H9 (cell line): Measurements from ENCODE around the gene TNFRSF19. TPM values are rescaled to one million over a fixed set of nuclear protein-coding genes. Genes with fewer than 3 reads are reported as not detected.

Experiments
- DNase-seq: peaks from one replicate; pipeline ENCODE4 v3.0.0-alpha.2; 2017
- H2AFZ ChIP-seq: one replicate; pipeline ENCODE4 v1.6.1; 2013; ENCODE audit warnings: mild to moderate bottlenecking, low read length, control low read depth, moderate library complexity
- H2AK5ac ChIP-seq: 2 replicates; pipeline ENCODE4 v1.6.1; 2013; ENCODE audit warnings: low read length, control low read depth, mixed read lengths; ENCODE audit not compliant: insufficient read length
- H2BK120ac ChIP-seq: one replicate; pipeline ENCODE4 v1.6.1; 2013; ENCODE audit warnings: low read depth, mild to moderate bottlenecking, low read length, control low read depth, inconsistent platforms; ENCODE audit not compliant: poor library complexity, severe bottlenecking
- H2BK12ac ChIP-seq: 2 replicates; pipeline ENCODE4 v1.6.1; 2013; ENCODE audit warnings: low read length, control low read depth, mixed read lengths, low read depth; ENCODE audit not compliant: insufficient read length
- H2BK15ac ChIP-seq: 2 replicates; pipeline ENCODE4 v1.6.1; 2013; ENCODE audit warnings: low read depth, low read length, control low read depth
- H2BK20ac ChIP-seq: one replicate; pipeline ENCODE4 v1.6.1; 2013; ENCODE audit warnings: low read depth, mild to moderate bottlenecking, low read length, control low read depth, inconsistent platforms; ENCODE audit not compliant: poor library complexity, severe bottlenecking
- H2BK5ac ChIP-seq: 2 replicates; pipeline ENCODE4 v1.6.1; 2013; ENCODE audit warnings: low read length, control low read depth, mixed read lengths; ENCODE audit not compliant: insufficient read length
- H3K14ac ChIP-seq: 2 replicates; pipeline ENCODE4 v1.6.1; 2013; ENCODE audit warnings: low read length, control low read depth; ENCODE audit not compliant: insufficient read depth
- H3K18ac ChIP-seq: 2 replicates; pipeline ENCODE4 v1.6.1; 2013; ENCODE audit warnings: low read depth, mild to moderate bottlenecking, mixed read lengths, low read length, control low read depth; ENCODE audit not compliant: insufficient read length
- H3K23ac ChIP-seq: 2 replicates; pipeline ENCODE4 v1.6.1; 2013; ENCODE audit warnings: low read length, control low read depth, mixed read lengths, low read depth; ENCODE audit not compliant: insufficient read length
- H3K23me2 ChIP-seq: 2 replicates; pipeline ENCODE4 v1.6.1; 2013; ENCODE audit warnings: low read depth, mild to moderate bottlenecking, mixed read lengths, low read length, control low read depth; ENCODE audit not compliant: insufficient read length, poor library complexity, severe bottlenecking
- H3K27ac ChIP-seq: 2 replicates; pipeline ENCODE4 v1.5.1; 2013; ENCODE audit warnings: low read length, control low read depth, mixed read lengths, low read depth; ENCODE audit not compliant: insufficient read length
- H3K27me3 ChIP-seq: 2 replicates; pipeline ENCODE4 v1.6.1; 2013; ENCODE audit warnings: low read length, control low read depth, inconsistent platforms; ENCODE audit not compliant: insufficient read depth
- H3K4ac ChIP-seq: 2 replicates; pipeline ENCODE4 v1.6.1; 2013; ENCODE audit warnings: low read depth, mild to moderate bottlenecking, control low read depth, inconsistent platforms, low read length, moderate library complexity
- H3K4me1 ChIP-seq: 2 replicates; pipeline ENCODE4 v1.6.1; 2013; ENCODE audit warnings: low read length, control low read depth, inconsistent platforms; ENCODE audit not compliant: insufficient read depth
- H3K4me2 ChIP-seq: 2 replicates; pipeline ENCODE4 v1.6.1; 2013; ENCODE audit warnings: low read length, control low read depth, mixed read lengths; ENCODE audit not compliant: insufficient read length, insufficient read depth
- H3K56ac ChIP-seq: 2 replicates; pipeline ENCODE4 v1.6.1; 2013; ENCODE audit warnings: low read depth, mild to moderate bottlenecking, mixed read lengths, low read length, control low read depth; ENCODE audit not compliant: insufficient read length
- H3K79me1 ChIP-seq: 2 replicates; pipeline ENCODE4 v1.6.1; 2013; ENCODE audit warnings: low read depth, mild to moderate bottlenecking, moderate library complexity, low read length, control low read depth, inconsistent platforms; ENCODE audit not compliant: insufficient read depth, poor library complexity, severe bottlenecking
- H3K79me2 ChIP-seq: 2 replicates; pipeline ENCODE4 v1.6.1; 2013; ENCODE audit warnings: low read length, control low read depth, inconsistent platforms; ENCODE audit not compliant: insufficient read depth
- H3K9ac ChIP-seq: 2 replicates; pipeline ENCODE4 v1.6.1; 2013; ENCODE audit warnings: low read length, control low read depth, mixed read lengths; ENCODE audit not compliant: insufficient read length; ENCODE audit errors: extremely low read depth
- H3K9me3 ChIP-seq: one replicate; pipeline ENCODE4 v1.6.1; 2013; ENCODE audit warnings: low read depth, low read length, inconsistent platforms; ENCODE audit not compliant: control insufficient read depth
- H3T11ph ChIP-seq: one replicate; pipeline ENCODE4 v1.6.1; 2013; ENCODE audit warnings: mild to moderate bottlenecking, low read length, control low read depth, inconsistent platforms
- H4K20me1 ChIP-seq: one replicate; pipeline ENCODE4 v1.6.1; 2013; ENCODE audit not compliant: control insufficient read depth, insufficient read length, insufficient read depth
- H4K5ac ChIP-seq: 2 replicates; pipeline ENCODE4 v1.6.1; 2013; ENCODE audit warnings: low read depth, mild to moderate bottlenecking, mixed read lengths, low read length, control low read depth; ENCODE audit not compliant: insufficient read length
- H4K8ac ChIP-seq: replicated peaks from 2 replicates; pipeline ENCODE4 v1.6.1; 2013; ENCODE audit warnings: low read length, control low read depth, mixed read lengths, low read depth; ENCODE audit not compliant: insufficient read length
- H4K91ac ChIP-seq: 2 replicates; pipeline ENCODE4 v1.6.1; 2013; ENCODE audit warnings: low read depth, mild to moderate bottlenecking, moderate library complexity, mixed read lengths, low read length, control low read depth; ENCODE audit not compliant: insufficient read length
- H3K27ac Mint-ChIP-seq, 3 experiments: 2 replicates in 2 of 3; 3 replicates in 1 of 3; pipeline ENCODE4 v1.8.0; 2020 to 2021; ENCODE audit warnings: mixed read lengths in 3 of 3, mild to moderate bottlenecking in 1 of 3, moderate library complexity in 1 of 3
- H3K27me3 Mint-ChIP-seq: 2 replicates; pipeline ENCODE4 v1.8.0; 2021; ENCODE audit warnings: low read depth, mild to moderate bottlenecking, moderate library complexity, mixed read lengths
- H3K36me3 Mint-ChIP-seq, 3 experiments: 2 replicates in 2 of 3; 3 replicates in 1 of 3; pipeline ENCODE4 v1.8.0; 2020 to 2021; ENCODE audit warnings: low read depth in 3 of 3, mixed read lengths in 3 of 3; ENCODE audit not compliant: insufficient read depth in 1 of 3
- H3K4me1 Mint-ChIP-seq, 2 experiments: 2 replicates each; pipeline ENCODE4 v1.8.0; 2020; ENCODE audit warnings: mixed read lengths in 2 of 2
- H3K4me3 Mint-ChIP-seq, 2 experiments: 2 replicates in 1 of 2; 3 replicates in 1 of 2; pipeline ENCODE4 v1.8.0; 2020 to 2021; ENCODE audit warnings: mild to moderate bottlenecking in 2 of 2, mixed read lengths in 2 of 2, moderate library complexity in 1 of 2
- H3K9me3 Mint-ChIP-seq, 2 experiments: 2 replicates in 1 of 2; 3 replicates in 1 of 2; pipeline ENCODE4 v1.8.0; 2020; ENCODE audit warnings: mild to moderate bottlenecking in 2 of 2, mixed read lengths in 2 of 2, moderate library complexity in 1 of 2
- CTCF ChIP-seq: fragments of 200-600 bp; sonication (generic); conservative IDR thresholded peaks from 3 replicates; pipeline ENCODE4 v1.8.0; 2021; ENCODE audit warnings: antibody characterized with exemption, mild to moderate bottlenecking
- WGBS: extraction: QIAGEN DNeasy Blood & Tissue Kit; methylation state at CpG from one replicate; pipeline ENCODE4 v1.1.7; 2013; ENCODE audit warnings: missing lambda C conversion rate, low lambda C conversion rate, mixed read lengths; ENCODE audit not compliant: insufficient read length; ENCODE audit errors: extremely low coverage; 5-methylcytosine and 5-hydroxymethylcytosine counted together
- total RNA-seq: library from RNA; stranded (reverse); gene quantifications from 2 replicates; pipeline ENCODE4 v1.2.1, GENCODE V29; 2021

The TNFRSF19 gene
- total RNA-seq, 1 experiment from 2014 or later: 2.7 TPM

GRCh38 chr13:23683084-23683483 is 112.9 kb downstream of the TNFRSF19 start:
- Histone ChIP-seq H3K9ac (no peak overlapping the region), H3T11ph (no peak overlapping the region), H3K4ac (no peak overlapping the region), H4K8ac (no peak overlapping the region), H3K79me1 (no peaks in the 10 kb centered on the region), H2AFZ (no peak overlapping the region), H3K27me3 (no peaks in the 10 kb centered on the region), H2AK5ac (no peak overlapping the region), H3K23me2 (no peaks in the 10 kb centered on the region), H2BK12ac (no peak overlapping the region), H2BK120ac (no peak overlapping the region), H3K4me1 (no peaks in the 10 kb centered on the region), H3K79me2 (no peaks in the 10 kb centered on the region), H4K91ac (no peak overlapping the region), H3K18ac (no peak overlapping the region), H3K27ac (no peak overlapping the region), H2BK20ac (no peak overlapping the region), H4K5ac (no peak overlapping the region), H3K56ac (no peak overlapping the region), H3K4me2 (no peak overlapping the region), H3K23ac (no peak overlapping the region), H4K20me1 (no peaks in the 10 kb centered on the region), H2BK5ac (no peak overlapping the region), H3K9me3 (no peaks in the 10 kb centered on the region), H3K14ac (no peak overlapping the region), H2BK15ac (no peak overlapping the region)
- no peak overlapping the region for H3K27ac Mint-ChIP-seq
- peaks cover 4 to 8% of the 10 kb centered on the region in 2 experiments; a peak in 3 of 4 replicates for H3K4me1 Mint-ChIP-seq
- DNase-seq: no peak
- H3K27me3 Mint-ChIP-seq: no peaks in the 10 kb centered on the region; the same call in 1 of the 2 replicates
- no CpG with 5 or more reads among the region's 4 CpGs for WGBS
- TF ChIP-seq CTCF: no peak
- H3K4me3 Mint-ChIP-seq: no peak overlapping the region
- peaks cover 7 to 39% (median 23%) of the 10 kb centered on the region in 3 experiments; a peak in 6 of 7 replicates for H3K36me3 Mint-ChIP-seq
- H3K9me3 Mint-ChIP-seq: peaks cover 43 to 46% of the 10 kb centered on the region in 2 experiments
